Measurements from ENCODE around the gene EFCAB11. TPM values are rescaled to one million over a fixed set of nuclear protein-coding genes. Genes with fewer than 3 reads are reported as not detected.

The EFCAB11 gene
- total RNA-seq, 1 experiment from 2014 or later: 18.1 TPM

GRCh38 chr14:89978656-89979055 lies 24.1 kb upstream of the EFCAB11 start:
- H3K27me3 ChIP-seq (ENCODE audit: insufficient read depth, low read length): no peaks in the 10 kb centered on the region
- ChIA-PET RAD21 (ENCODE audit: low non-redundant PET in 1 of 2, low total read pairs in 2 of 2, uncharacterized antibody in 2 of 2, unreplicated experiment in 2 of 2) (no interaction called here), CTCF (no interaction called here), POLR2A (no interaction called here)
- no peaks in the 10 kb centered on the region for H3K4me1 ChIP-seq (ENCODE audit: control insufficient read depth in 1 of 2, insufficient read depth in 2 of 2, low read length in 2 of 2)
- no peak for ATAC-seq
- no peak overlapping the region for H3K4me2 ChIP-seq (ENCODE audit: low read length)
- no peaks in the 10 kb centered on the region for H3K9me3 ChIP-seq (ENCODE audit: control insufficient read depth in 1 of 2, insufficient read depth in 1 of 2, low read depth in 1 of 2, low read length in 2 of 2)
- no peaks in the 10 kb centered on the region for H3K79me2 ChIP-seq (ENCODE audit: insufficient read depth, low read length)
- intact Hi-C loops (cut with micrococcal nuclease): no loop called here
- peaks cover 14 to 28% of the 10 kb centered on the region in 2 experiments for H3K36me3 ChIP-seq (ENCODE audit: control insufficient read depth in 1 of 2, insufficient read depth in 2 of 2, low read length in 2 of 2)
- no peak overlapping the region for H2AFZ ChIP-seq (ENCODE audit: low read depth, low read length, poor library complexity, severe bottlenecking)
- no peak overlapping the region for H3K4me3 ChIP-seq (replicated peaks in 1 of 2; ENCODE audit: low read depth in 1 of 2, low read length in 2 of 2)
- no TSS peak for BruUV-seq (replicated peaks)
- no peak for DNase-seq (ENCODE audit: low read depth, low spot score)
- no peak overlapping the region for H3K9ac ChIP-seq (ENCODE audit: low read length)
- TF ChIP-seq REST (IDR thresholded peaks at IDR 0.05; ENCODE audit: low read depth) (no peak), JUND (IDR thresholded peaks at IDR 0.05) (no peak), SP1 (IDR thresholded peaks at IDR 0.05; ENCODE audit: low read depth) (no peak), ZFX (IDR thresholded peaks at IDR 0.05) (no peak)
- H3K9me2 ChIP-seq (ENCODE audit: insufficient read depth): no peaks in the 10 kb centered on the region
- no peak overlapping the region for H3K27ac ChIP-seq (ENCODE audit: low read depth, low read length)
- no peaks in the 10 kb centered on the region for H4K20me1 ChIP-seq (ENCODE audit: insufficient read depth)

GRCh38 chr14:89977668-89978067 lies 23.1 kb upstream of the EFCAB11 start:
- Histone ChIP-seq H3K9me2 (ENCODE audit: insufficient read depth) (no peaks in the 10 kb centered on the region), H3K36me3 (ENCODE audit: control insufficient read depth in 1 of 2, insufficient read depth in 2 of 2, low read length in 2 of 2) (peaks cover 22 to 30% of the 10 kb centered on the region in 2 experiments), H3K27ac (ENCODE audit: low read depth, low read length) (no peak overlapping the region), H3K9me3 (ENCODE audit: control insufficient read depth in 1 of 2, insufficient read depth in 1 of 2, low read depth in 1 of 2, low read length in 2 of 2) (no peaks in the 10 kb centered on the region), H4K20me1 (ENCODE audit: insufficient read depth) (no peaks in the 10 kb centered on the region; the same call in 1 of the 2 replicates), H3K4me2 (ENCODE audit: low read length) (no peak overlapping the region), H3K79me2 (ENCODE audit: insufficient read depth, low read length) (no peaks in the 10 kb centered on the region), H3K4me1 (ENCODE audit: control insufficient read depth in 1 of 2, insufficient read depth in 2 of 2, low read length in 2 of 2) (no peaks in the 10 kb centered on the region), H2AFZ (ENCODE audit: low read depth, low read length, poor library complexity, severe bottlenecking) (no peak overlapping the region), H3K4me3 (replicated peaks in 1 of 2; ENCODE audit: low read depth in 1 of 2, low read length in 2 of 2) (no peak overlapping the region), H3K9ac (ENCODE audit: low read length) (no peak overlapping the region), H3K27me3 (ENCODE audit: insufficient read depth, low read length) (no peaks in the 10 kb centered on the region)
- ATAC-seq: no peak
- BruUV-seq (replicated peaks): no TSS peak
- ChIA-PET RAD21 (ENCODE audit: low non-redundant PET in 1 of 2, low total read pairs in 2 of 2, uncharacterized antibody in 2 of 2, unreplicated experiment in 2 of 2) (no interaction called here), CTCF (no interaction called here), POLR2A (no interaction called here)
- DNase-seq (ENCODE audit: low read depth, low spot score): no peak
- intact Hi-C loops (cut with micrococcal nuclease): no loop called here
- no peak for TF ChIP-seq CEBPB (IDR thresholded peaks at IDR 0.05; ENCODE audit: low read depth)
- no peak for TF ChIP-seq ATF3 (IDR thresholded peaks at IDR 0.05)
- TF ChIP-seq SIN3A (IDR thresholded peaks at IDR 0.05; ENCODE audit: low read depth): no peak
- TF ChIP-seq EGR1 (IDR thresholded peaks at IDR 0.05; ENCODE audit: low read depth): no peak
- no peak for TF ChIP-seq CTCF (IDR thresholded peaks at IDR 0.05 in 2 of 3, conservative IDR thresholded peaks at IDR 0.05 in 1 of 3; ENCODE audit: borderline replicate concordance in 1 of 3, insufficient read depth in 1 of 3, low read depth in 2 of 3, low read length in 2 of 3)
- no peak for TF ChIP-seq ZNF274 (IDR thresholded peaks at IDR 0.05; ENCODE audit: low read depth, low read length)
- TF ChIP-seq ZBTB33 (IDR thresholded peaks at IDR 0.05; ENCODE audit: extremely low read depth, insufficient replicate concordance, low read length): no peak
- no peak for TF ChIP-seq CBX3 (IDR thresholded peaks at IDR 0.05; ENCODE audit: low read depth)
- TF ChIP-seq YY1 (IDR thresholded peaks at IDR 0.05; ENCODE audit: extremely low read depth, insufficient replicate concordance, low read depth, low read length): no peak
- TF ChIP-seq TCF7L2 (IDR thresholded peaks at IDR 0.05; ENCODE audit: borderline replicate concordance, extremely low read depth, insufficient read depth, insufficient read length): no peak
